Upper lobe of left lung (tissue), 6 donors: Measurements from ENCODE around the gene PKNOX2. TPM values are rescaled to one million over a fixed set of nuclear protein-coding genes. Genes with fewer than 3 reads are reported as not detected.
A peak's percentile ranks its signal among the peaks of the same experiment; 100 is the strongest.

ENCODE experiments used
- ATAC-seq, 2 donors: fragments of 200-7000 bp; cut with Tn5 transposase; one replicate each; pipeline ENCODE4 v1.9.1; 2022; ENCODE audit warnings: mild to moderate bottlenecking in 2 of 2, moderate library complexity in 2 of 2; ENCODE audit not compliant: low FRiP score in 2 of 2
- DNase-seq, 2 donors: peaks; one replicate each; pipeline ENCODE4 v3.0.0-alpha.2; 2019 to 2020
- H3K27ac ChIP-seq, 4 donors: fragments of 200-600 bp; sonication (generic); one replicate each; pipeline ENCODE4 v1.5.1; 2016 to 2019
- H3K27me3 ChIP-seq, 4 donors: fragments of 200-600 bp; sonication (generic); one replicate each; pipeline ENCODE4 v1.5.1; 2017 to 2019
- H3K36me3 ChIP-seq, 4 donors: fragments of 200-600 bp; sonication (generic); one replicate each; pipeline ENCODE4 v1.5.1; 2016 to 2019
- H3K4me1 ChIP-seq, 4 donors: fragments of 200-600 bp; sonication (generic); one replicate each; pipeline ENCODE4 v1.5.1; 2018 to 2019
- H3K4me3 ChIP-seq, 4 donors: fragments of 200-600 bp; sonication (generic); one replicate each; pipeline ENCODE4 v1.5.1; 2017 to 2019; ENCODE audit warnings: mild to moderate bottlenecking in 2 of 4, moderate library complexity in 1 of 4
- H3K9me3 ChIP-seq, 4 donors: fragments of 200-600 bp; sonication (generic); one replicate each; pipeline ENCODE4 v1.5.1; 2018 to 2019
- CTCF ChIP-seq, 6 experiments: fragments of 450-650 bp in 4 of 6; fragments of 200-600 bp in 2 of 6; sonication (generic) in 2 of 6; IDR thresholded peaks; one replicate each; pipeline ENCODE4 v1.5.1; 2016 to 2019; ENCODE audit warnings: antibody characterized with exemption in 6 of 6
- EP300 ChIP-seq, 4 donors: sonication (generic); formaldehyde crosslinking; IDR thresholded peaks; one replicate each; pipeline ENCODE4 v1.5.1; 2017; ENCODE audit warnings: antibody characterized with exemption in 4 of 4, control low read depth in 2 of 4
- POLR2A ChIP-seq, 4 donors: fragments of 450-650 bp; IDR thresholded peaks; one replicate each; pipeline ENCODE4 v1.5.1; 2016 to 2017; ENCODE audit warnings: antibody characterized with exemption in 4 of 4, mild to moderate bottlenecking in 2 of 4
- POLR2AphosphoS5 ChIP-seq, 2 donors: sonication (generic); formaldehyde crosslinking; IDR thresholded peaks; one replicate each; pipeline ENCODE4 v1.5.1; 2017; ENCODE audit warnings: antibody characterized with exemption in 2 of 2
- WGBS, 2 donors: methylation state at CpG; one replicate each; pipeline ENCODE4 v1.1.5; 2017 to 2018; 5-methylcytosine and 5-hydroxymethylcytosine counted together
- total RNA-seq, 6 donors: library from RNA; depleted of rRNA in 4 of 6; stranded (reverse); fragments of >200 nt in 4 of 6; gene quantifications; one replicate each; pipeline versions ENCODE4 v1.1.0 to v1.2.1, GENCODE V29; 2016 to 2021
- donor health status: DM: no; HTN: no; CAD: no; lungs with moderate emphysema.
- donor health status: DM: no; HTN: yes; CAD: no; lungs with severe emphysema.

Gene PKNOX2
- total RNA-seq, 6 donors from 2014 or later = 2.9 to 15.5 (median 8.4) TPM

- ATAC-seq (peak in 1 of 2 donors; percentile 16), DNase-seq (no peak)
- TF ChIP-seq CTCF (IDR thresholded peaks at IDR 0.05) (no peak), POLR2AphosphoS5 (IDR thresholded peaks at IDR 0.05) (no peak), POLR2A (IDR thresholded peaks at IDR 0.05) (no peak), EP300 (IDR thresholded peaks at IDR 0.05) (no peak)
- Histone ChIP-seq H3K9me3 (no peaks in the 10 kb centered on the region), H3K27ac (no peak overlapping the region), H3K4me3 (no peak overlapping the region), H3K4me1 (no peaks in the 10 kb centered on the region), H3K36me3 (no peaks in the 10 kb centered on the region), H3K27me3 (no peaks in the 10 kb centered on the region)
- 86% methylated on average over 5 of the region's 5 CpGs; no CpG with 5 or more reads in 1 of the 2 donors for WGBS, 2 donors
Measured at GRCh38 chr11:125308246-125308645, 143.7 kb downstream of the PKNOX2 start.

- DNase-seq (no peak), ATAC-seq (no peak)
Measured at GRCh38 chr11:125312391-125312790, 147.8 kb downstream of the PKNOX2 start.

GRCh38 chr11:125312812-125313211 lies 148.3 kb downstream of the PKNOX2 start:
- Histone ChIP-seq H3K27me3 (no peaks in the 10 kb centered on the region), H3K4me1 (no peaks in the 10 kb centered on the region), H3K9me3 (no peaks in the 10 kb centered on the region), H3K4me3 (no peak overlapping the region), H3K27ac (no peak overlapping the region), H3K36me3 (no peaks in the 10 kb centered on the region)
- no peak for ATAC-seq
- WGBS, 2 donors = 88 to 93% methylated on average over 9 of the region's 9 CpGs
- no peak for DNase-seq
- TF ChIP-seq POLR2AphosphoS5 (IDR thresholded peaks at IDR 0.05) = no peak
- TF ChIP-seq POLR2A (IDR thresholded peaks at IDR 0.05) = no peak
- no peak for TF ChIP-seq EP300 (IDR thresholded peaks at IDR 0.05)
- TF ChIP-seq CTCF (IDR thresholded peaks at IDR 0.05) = no peak

More at GRCh38 chr11:125312391-125312790, 147.8 kb downstream of the PKNOX2 start:
- Histone ChIP-seq H3K27ac (no peak overlapping the region), H3K4me1 (no peaks in the 10 kb centered on the region), H3K4me3 (no peak overlapping the region), H3K36me3 (no peaks in the 10 kb centered on the region), H3K9me3 (no peaks in the 10 kb centered on the region), H3K27me3 (no peaks in the 10 kb centered on the region)
- TF ChIP-seq POLR2A (IDR thresholded peaks at IDR 0.05) (no peak), CTCF (IDR thresholded peaks at IDR 0.05) (no peak), EP300 (IDR thresholded peaks at IDR 0.05) (no peak), POLR2AphosphoS5 (IDR thresholded peaks at IDR 0.05) (no peak)
- WGBS, 2 donors = 89 to 93% methylated on average over 10 to 12 of the region's 12 CpGs

- TF ChIP-seq POLR2A (IDR thresholded peaks at IDR 0.05) = no peak
- TF ChIP-seq CTCF (IDR thresholded peaks at IDR 0.05) = no peak
- TF ChIP-seq POLR2AphosphoS5 (IDR thresholded peaks at IDR 0.05) = no peak
- TF ChIP-seq EP300 (IDR thresholded peaks at IDR 0.05) = no peak
- Histone ChIP-seq H3K4me1 (no peaks in the 10 kb centered on the region), H3K36me3 (no peaks in the 10 kb centered on the region), H3K4me3 (no peak overlapping the region), H3K9me3 (no peaks in the 10 kb centered on the region), H3K27me3 (no peaks in the 10 kb centered on the region), H3K27ac (no peak overlapping the region)
- ATAC-seq (no peak), DNase-seq (no peak)
- WGBS, 2 donors = 64 to 73% methylated on average over 9 of the region's 9 CpGs
Measured at GRCh38 chr11:125313271-125314219, 149.0 kb downstream of the PKNOX2 start.
